NCI-H2196 (cell line): ENCODE measurements around the gene PRRT3.
"Not testable (repeated sequence)": the region's sequence is repeated elsewhere in the genome, so short reads cannot be mapped to it uniquely, and the experiment has no call there.

Experiments used
- DNase-seq: peaks from one replicate; lab custom pipeline; 2025; ENCODE audit not compliant: unreplicated experiment; lab: John Stamatoyannopoulos, UW

Gene PRRT3

GRCh38 chr3:9947025-9947995, 4.9 kb downstream of the PRRT3 start:
- no peak for DNase-seq

- no peak for DNase-seq
These were observed 5.8 kb downstream of the PRRT3 start for GRCh38 chr3:9946112-9947024.

GRCh38 chr3:9945358-9945757, 6.8 kb downstream of the PRRT3 start:
- DNase-seq: no peak

- DNase-seq: no peak
These were observed 7.9 kb downstream of the PRRT3 start for GRCh38 chr3:9944271-9944670.

GRCh38 chr3:9942934-9943690, 9.1 kb downstream of the PRRT3 start:
- no peak for DNase-seq

GRCh38 chr3:9942164-9942563, 10.0 kb downstream of the PRRT3 start:
- DNase-seq: no peak

GRCh38 chr3:9940746-9941145, 11.5 kb downstream of the PRRT3 start:
- no peak for DNase-seq

- not testable (repeated sequence) for DNase-seq
These were observed 12.3 kb downstream of the PRRT3 start for GRCh38 chr3:9939906-9940305.

GRCh38 chr3:9938966-9939365, 13.2 kb downstream of the PRRT3 start:
- DNase-seq: no peak

- no peak for DNase-seq
These were observed 14.5 kb downstream of the PRRT3 start for GRCh38 chr3:9937486-9938238.

GRCh38 chr3:9935966-9936510, 16.2 kb downstream of the PRRT3 start:
- no peak for DNase-seq

- no peak for DNase-seq
These were observed 17.2 kb downstream of the PRRT3 start for GRCh38 chr3:9934993-9935392.

GRCh38 chr3:9934235-9934621, 18.0 kb downstream of the PRRT3 start:
- DNase-seq: no peak

- DNase-seq: peak; percentile 83
These were observed 18.5 kb downstream of the PRRT3 start, which contains the start of gene CRELD1 for GRCh38 chr3:9933561-9934234. Gene CRELD1 (plus strand): TSS chr3:9933834. CDS start chr3:9934439, 605 bp downstream.

- DNase-seq: peak; percentile 65
These were observed 19.2 kb downstream of the PRRT3 start for GRCh38 chr3:9932843-9933560.

- DNase-seq: no peak
These were observed 19.7 kb downstream of the PRRT3 start for GRCh38 chr3:9932535-9932842.

- DNase-seq: no peak
These were observed 21.3 kb downstream of the PRRT3 start for GRCh38 chr3:9930804-9931418.

- DNase-seq: no peak
These were observed 24.1 kb downstream of the PRRT3 start for GRCh38 chr3:9928158-9928557.
